Sigmoid colon (tissue), 4 donors: ENCODE results near the gene MDM2.

ENCODE experiments used
- POLR2A ChIP-seq, 2 donors: fragments of 450-650 bp; IDR thresholded peaks; one replicate each; pipeline ENCODE4 v1.6.1; 2016; ENCODE audit warnings: antibody characterized with exemption in 2 of 2, mild to moderate bottlenecking in 2 of 2, moderate library complexity in 2 of 2
- POLR2AphosphoS5 ChIP-seq, 4 donors: sonication (generic); formaldehyde crosslinking; IDR thresholded peaks; one replicate each; pipeline ENCODE4 v1.6.1; 2017; ENCODE audit warnings: antibody characterized with exemption in 4 of 4
- TF ChIP-seq, protein P1 (sequence below), 4 experiments: fragments of 450-650 bp in 3 of 4; fragments of 200-600 bp in 1 of 4; IDR thresholded peaks; one replicate each; pipeline ENCODE4 v1.5.1; 2016 to 2019; ENCODE audit warnings: antibody characterized with exemption in 4 of 4, mild to moderate bottlenecking in 3 of 4, moderate library complexity in 2 of 4

DNA sequence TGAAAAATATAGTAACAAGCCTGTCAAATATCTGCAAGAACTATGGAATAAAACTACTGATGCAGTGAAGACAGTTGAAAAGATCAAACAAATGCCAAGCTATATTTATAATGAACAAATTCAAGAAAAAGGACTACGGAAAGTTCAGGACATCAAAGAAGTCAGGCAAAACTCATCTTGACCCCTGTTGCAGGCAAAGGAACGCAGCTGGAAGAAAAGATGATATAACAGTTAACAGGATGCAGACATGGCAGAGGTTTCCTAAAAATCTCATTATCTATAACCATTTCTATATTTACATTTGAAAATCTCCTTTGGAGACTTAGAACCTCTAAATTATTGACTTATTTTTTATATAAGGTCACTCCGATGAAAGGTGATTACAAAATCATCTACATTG, 34.1 kb downstream of the MDM2 start:
- TF ChIP-seq, protein P1, sequence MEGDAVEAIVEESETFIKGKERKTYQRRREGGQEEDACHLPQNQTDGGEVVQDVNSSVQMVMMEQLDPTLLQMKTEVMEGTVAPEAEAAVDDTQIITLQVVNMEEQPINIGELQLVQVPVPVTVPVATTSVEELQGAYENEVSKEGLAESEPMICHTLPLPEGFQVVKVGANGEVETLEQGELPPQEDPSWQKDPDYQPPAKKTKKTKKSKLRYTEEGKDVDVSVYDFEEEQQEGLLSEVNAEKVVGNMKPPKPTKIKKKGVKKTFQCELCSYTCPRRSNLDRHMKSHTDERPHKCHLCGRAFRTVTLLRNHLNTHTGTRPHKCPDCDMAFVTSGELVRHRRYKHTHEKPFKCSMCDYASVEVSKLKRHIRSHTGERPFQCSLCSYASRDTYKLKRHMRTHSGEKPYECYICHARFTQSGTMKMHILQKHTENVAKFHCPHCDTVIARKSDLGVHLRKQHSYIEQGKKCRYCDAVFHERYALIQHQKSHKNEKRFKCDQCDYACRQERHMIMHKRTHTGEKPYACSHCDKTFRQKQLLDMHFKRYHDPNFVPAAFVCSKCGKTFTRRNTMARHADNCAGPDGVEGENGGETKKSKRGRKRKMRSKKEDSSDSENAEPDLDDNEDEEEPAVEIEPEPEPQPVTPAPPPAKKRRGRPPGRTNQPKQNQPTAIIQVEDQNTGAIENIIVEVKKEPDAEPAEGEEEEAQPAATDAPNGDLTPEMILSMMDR (IDR thresholded peaks at IDR 0.05), result no peak
- TF ChIP-seq POLR2A (IDR thresholded peaks at IDR 0.05), result no peak
- no peak for TF ChIP-seq POLR2AphosphoS5 (IDR thresholded peaks at IDR 0.05)
